NCI-H187 treated with DMSO at 0.1 percent for 48 hours (cell line): ENCODE data around the gene ORMDL3.

ENCODE experiments used
- DNase-seq: peaks from one replicate; lab custom pipeline; 2025; lab: John Stamatoyannopoulos, UW

The ORMDL3 gene

GRCh38 chr17:39871801-39872200 is 55.6 kb downstream of the ORMDL3 start:
- no peak for DNase-seq
